ENCODE data around the gene STXBP6.

- no peak for TF ChIP-seq EZH2 (IDR thresholded peaks at IDR 0.05)
- no peak for TF ChIP-seq CTCF (IDR thresholded peaks at IDR 0.05 in 2 of 3, conservative IDR thresholded peaks at IDR 0.05 in 1 of 3; ENCODE audit: borderline replicate concordance in 1 of 3, insufficient read depth in 1 of 3, low read depth in 2 of 3, low read length in 2 of 3)
- no peak for TF ChIP-seq SRF (IDR thresholded peaks at IDR 0.05; ENCODE audit: low read depth)
- TF ChIP-seq POLR2A (IDR thresholded peaks at IDR 0.05; ENCODE audit: borderline replicate concordance, extremely low read depth, insufficient read depth, insufficient read length), result no peak
- TF ChIP-seq ZBTB33 (IDR thresholded peaks at IDR 0.05; ENCODE audit: extremely low read depth, insufficient replicate concordance, low read length), result no peak
- no peak for TF ChIP-seq MAX (IDR thresholded peaks at IDR 0.05)
- no peak for TF ChIP-seq ELF1 (IDR thresholded peaks at IDR 0.05; ENCODE audit: borderline replicate concordance, low read depth)
- TF ChIP-seq RAD21 (IDR thresholded peaks at IDR 0.05; ENCODE audit: low read depth), result no peak
- no peak for TF ChIP-seq TCF7L2 (IDR thresholded peaks at IDR 0.05; ENCODE audit: borderline replicate concordance, extremely low read depth, insufficient read depth, insufficient read length)
- TF ChIP-seq CEBPB (IDR thresholded peaks at IDR 0.05; ENCODE audit: low read depth), result no peak
- no peak for TF ChIP-seq POLR2AphosphoS5 (IDR thresholded peaks at IDR 0.05; ENCODE audit: low read depth, low read length)
- TF ChIP-seq EGR1 (IDR thresholded peaks at IDR 0.05; ENCODE audit: low read depth), result no peak
- no peak for TF ChIP-seq JUND (IDR thresholded peaks at IDR 0.05)
- TF ChIP-seq ZNF274 (IDR thresholded peaks at IDR 0.05; ENCODE audit: low read depth, low read length), result no peak
Observed at GRCh38 chr14:25080682-25081081, 30.7 kb upstream of the STXBP6 start.

All from HCT116 (cell line).